NCI-H2029 treated with DMSO at 0.1 percent for 48 hours (cell line): ENCODE results near the gene TTLL3.

ENCODE experiments used
- DNase-seq: peaks from one replicate; lab custom pipeline; 2025; lab: John Stamatoyannopoulos, UW

Gene TTLL3

GRCh38 chr3:9781978-9782603, 28.0 kb upstream of the TTLL3 start:
- peak; percentile 88 for DNase-seq

GRCh38 chr3:9782770-9783169, 27.3 kb upstream of the TTLL3 start:
- DNase-seq, result no peak

DNA sequence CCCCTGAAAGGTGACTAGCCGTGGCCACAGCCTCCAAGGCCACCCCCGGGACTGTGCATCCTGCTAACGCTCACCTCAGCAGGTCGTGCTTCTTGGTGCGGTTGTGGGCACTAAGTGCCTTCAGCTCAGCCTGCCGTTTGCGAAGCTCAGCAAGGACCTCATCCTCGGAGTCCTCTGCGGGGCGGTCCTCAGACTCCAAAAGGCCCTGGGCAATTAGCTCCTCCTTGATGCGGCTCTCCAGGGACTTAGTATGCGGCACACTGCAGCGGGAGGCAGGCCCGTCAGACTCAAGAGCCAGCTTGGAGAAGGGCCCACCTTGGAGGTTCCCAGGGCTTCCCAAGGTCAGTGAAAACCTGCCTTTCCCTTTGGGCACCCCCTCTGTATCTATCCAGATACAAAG, 26.1 kb upstream of the TTLL3 start:
- DNase-seq, result no peak

GRCh38 chr3:9784965-9785364, 25.1 kb upstream of the TTLL3 start:
- no peak for DNase-seq

- DNase-seq, result no peak
These were observed 24.5 kb upstream of the TTLL3 start for GRCh38 chr3:9785602-9786001.

DNA sequence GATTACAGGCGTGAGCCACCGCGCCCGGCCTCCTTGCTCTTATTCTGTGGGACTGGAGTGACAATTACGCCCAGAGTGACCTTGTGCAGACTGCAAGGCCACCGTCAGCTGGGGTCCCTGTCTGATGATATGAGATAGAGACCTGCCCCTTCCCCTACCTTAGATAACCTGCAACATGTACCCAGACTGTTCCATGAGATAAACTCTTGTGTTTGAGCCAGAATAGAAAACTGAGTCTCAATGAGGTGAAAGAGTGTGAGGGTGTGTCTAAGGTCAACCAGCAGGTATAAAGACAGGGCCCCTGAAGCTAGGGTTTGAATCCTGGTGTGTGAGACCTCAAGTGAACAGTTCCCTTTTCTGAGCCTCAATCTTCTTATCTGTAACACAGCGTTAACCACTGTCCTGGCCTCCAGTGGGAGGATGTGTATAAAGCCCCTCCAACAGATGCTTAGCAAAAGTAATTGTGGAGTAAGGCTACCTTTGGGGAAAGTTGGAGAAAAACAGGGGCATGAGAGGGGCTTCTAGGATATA, 23.8 kb upstream of the TTLL3 start:
- DNase-seq, result no peak

GRCh38 chr3:9786825-9787669, 23.0 kb upstream of the TTLL3 start:
- no peak for DNase-seq

DNA sequence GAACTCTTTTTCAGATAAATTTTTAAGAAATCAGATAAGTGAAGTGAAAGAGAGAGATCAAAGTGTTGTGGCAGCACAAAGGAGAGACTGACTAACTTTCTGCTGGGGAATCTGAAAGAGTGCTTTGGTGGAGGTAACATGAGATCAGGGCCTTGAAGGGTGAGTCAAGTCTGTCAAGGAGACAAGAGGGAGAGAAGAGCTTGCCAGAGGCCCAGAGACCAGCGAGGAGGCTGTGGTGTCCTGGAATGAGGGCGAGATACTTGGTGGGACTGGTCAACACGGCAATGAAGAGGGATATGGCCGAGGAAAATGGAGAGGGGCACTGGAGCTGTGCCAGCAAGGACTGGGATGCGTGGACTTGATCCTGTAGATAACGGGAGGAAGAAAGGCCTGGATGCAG, 22.3 kb upstream of the TTLL3 start:
- no peak for DNase-seq

GRCh38 chr3:9791127-9791526, 18.9 kb upstream of the TTLL3 start:
- DNase-seq, result no peak

- no peak for DNase-seq
These were observed 18.2 kb upstream of the TTLL3 start for GRCh38 chr3:9791790-9792404.

- peak; percentile 99 for DNase-seq
These were observed 17.5 kb upstream of the TTLL3 start, which contains the start of the genes ARPC4 and TADA3 for GRCh38 chr3:9792405-9793160. ARPC4 (plus strand) TSS chr3:9793082; CDS start chr3:9793122, 40 bp downstream. TADA3 (minus strand) TSS chr3:9792473; CDS start chr3:9791466, 1,007 bp downstream.

DNA sequence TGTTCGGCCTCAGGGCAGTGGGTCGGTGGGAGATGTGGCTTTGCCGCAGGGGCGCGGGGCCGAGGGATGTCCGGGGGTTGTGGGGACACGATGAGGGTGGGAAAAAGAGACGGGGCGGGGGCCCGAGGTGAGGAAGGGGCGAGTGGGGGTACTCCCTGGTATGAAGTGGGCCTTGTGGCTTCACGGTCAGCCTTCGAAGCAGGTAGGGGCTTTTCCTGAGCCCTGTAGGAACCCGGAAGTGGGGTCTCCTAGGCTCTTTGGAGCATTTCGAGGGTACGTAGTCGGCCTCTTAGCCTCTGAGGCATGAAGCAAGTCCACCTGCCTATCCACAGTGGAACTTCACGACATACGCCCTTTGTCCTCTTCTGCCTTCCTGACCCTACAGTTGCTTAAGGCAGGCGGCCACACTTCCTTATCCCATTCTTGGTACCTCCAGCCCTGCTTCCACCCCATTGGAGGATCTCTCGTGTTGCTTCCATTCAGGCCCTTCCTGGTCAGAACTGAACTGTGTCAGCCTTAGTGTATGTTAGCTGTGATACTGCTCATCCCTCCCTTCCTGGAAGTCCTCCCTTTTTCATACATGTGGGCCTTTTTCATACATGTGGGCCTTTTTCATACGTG, 16.8 kb upstream of the TTLL3 start:
- DNase-seq, result no peak

- DNase-seq, result no peak
These were observed 15.7 kb upstream of the TTLL3 start for GRCh38 chr3:9794400-9794799.

DNA sequence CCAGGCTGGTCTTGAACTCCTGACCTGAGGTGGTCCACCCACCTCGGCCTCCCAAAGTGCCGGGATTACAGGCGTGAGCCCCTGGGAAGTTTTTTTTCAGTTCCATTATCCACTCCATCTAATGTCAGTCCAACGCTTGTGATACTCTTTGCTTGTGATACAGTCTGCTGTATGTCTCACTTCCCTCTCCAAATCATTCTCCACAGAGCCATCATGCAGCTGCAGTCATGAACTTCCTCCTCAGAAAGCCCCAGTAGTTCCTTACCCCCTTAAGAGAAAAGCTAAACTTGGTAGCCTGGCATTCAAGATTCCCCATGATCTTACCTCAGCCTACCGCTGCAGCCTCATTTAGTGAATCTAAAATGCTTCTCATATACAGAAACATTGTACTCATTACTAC, 14.9 kb upstream of the TTLL3 start:
- DNase-seq, result no peak

GRCh38 chr3:9797196-9797945, 12.7 kb upstream of the TTLL3 start:
- DNase-seq, result no peak

- DNase-seq, result no peak
These were observed 9.5 kb upstream of the TTLL3 start for GRCh38 chr3:9800529-9800928.

GRCh38 chr3:9803494-9803893, 6.6 kb upstream of the TTLL3 start:
- no peak for DNase-seq

- no peak for DNase-seq
These were observed 5.1 kb upstream of the TTLL3 start for GRCh38 chr3:9804996-9805395.

DNA sequence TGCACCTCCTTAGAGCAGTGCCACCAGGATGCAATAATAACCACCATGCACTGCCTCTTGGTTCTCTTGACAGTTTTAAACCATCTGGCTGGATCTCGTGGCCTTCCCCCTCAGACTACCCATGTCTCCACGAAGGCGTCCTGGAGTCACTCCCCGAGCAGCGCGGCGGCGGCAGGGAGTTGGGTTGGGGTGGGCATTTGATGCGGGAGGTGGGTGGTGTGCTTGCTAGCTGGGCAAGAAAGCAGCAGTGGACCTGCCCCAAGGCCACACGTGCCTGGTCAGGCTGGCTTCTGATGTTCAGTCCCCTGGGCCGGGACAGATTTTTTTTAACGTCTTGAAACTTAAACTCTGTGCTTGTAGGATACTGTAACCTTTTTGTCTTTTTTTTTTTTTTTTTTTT, 3.9 kb upstream of the TTLL3 start:
- DNase-seq, result no peak

- no peak for DNase-seq
These were observed 3.1 kb upstream of the TTLL3 start for GRCh38 chr3:9806688-9807589.
